K562 (cell line): ENCODE results near the gene CASKIN1. TPM values are rescaled to one million over a fixed set of nuclear protein-coding genes. Genes with fewer than 3 reads are reported as not detected.

ENCODE experiments used
- ARID4B ChIP-seq: sonication (generic); formaldehyde crosslinking; IDR thresholded peaks from 2 replicates; pipeline ENCODE4 v1.8.0; 2022; ENCODE audit warnings: mild to moderate bottlenecking, missing genetic modification reagents
- BRCA1 ChIP-seq, 2 experiments: fragments of 450-650 bp in 1 of 2; sonication (generic) in 1 of 2; formaldehyde crosslinking in 1 of 2; IDR thresholded peaks; 2 replicates each; pipeline versions ENCODE4 v1.5.0 to v1.6.1; 2017 to 2020; ENCODE audit warnings: mild to moderate bottlenecking in 1 of 2, missing genetic modification reagents in 1 of 2
- FOSL1 ChIP-seq: fragments of 200-800 bp; sonication (Bioruptor generic); conservative IDR thresholded peaks from 2 replicates; pipeline ENCODE4 v1.6.1; 2016; ENCODE audit warnings: missing genetic modification characterization, missing compliant biosample characterization
- FOXM1 ChIP-seq, 2 experiments: fragments of 450-650 bp in 1 of 2; sonication (generic) in 1 of 2; formaldehyde crosslinking in 1 of 2; IDR thresholded peaks; 2 replicates each; pipeline versions ENCODE4 v1.6.1 to v1.9.0; 2017 to 2022; ENCODE audit warnings: low read depth in 2 of 2, mild to moderate bottlenecking in 2 of 2, missing genetic modification reagents in 1 of 2, moderate library complexity in 1 of 2
- POU5F1 ChIP-seq: fragments of 150-350 bp; IDR thresholded peaks from 2 replicates; pipeline ENCODE4 v1.6.1; 2014; ENCODE audit warnings: borderline replicate concordance, low read length, low read depth, mild to moderate bottlenecking; ENCODE audit not compliant: partially characterized antibody
- SP2 ChIP-seq: IDR thresholded peaks from 2 replicates; pipeline ENCODE4 v1.6.1; 2011; ENCODE audit warnings: mild to moderate bottlenecking, low read depth, low read length, moderate library complexity; ENCODE audit not compliant: poor library complexity, severe bottlenecking; ENCODE audit errors: extremely low read depth
- XRCC4 ChIP-seq: IDR thresholded peaks from one replicate; pipeline ENCODE4 v1.6.1; 2011; ENCODE audit not compliant: insufficient read depth, insufficient read length; ENCODE audit errors: extremely low read depth
- ZNF263 ChIP-seq: sonication (generic); formaldehyde crosslinking; IDR thresholded peaks from 2 replicates; pipeline ENCODE4 v1.8.0; 2022; ENCODE audit warnings: mild to moderate bottlenecking, missing genetic modification reagents, borderline replicate concordance
- polyA plus RNA-seq, 8 experiments: library from polyadenylated mRNA; depleted of rRNA in 4 of 8; stranded (reverse) in 5 of 8; unstranded in 3 of 8; fragments of >200 nt; fragmentation: Nextera tagmentation in 2 of 8; fragmentation: Illumina TruSeq in 1 of 8; extraction: Ambion mirVana in 2 of 8; extraction: Trizol in 1 of 8; gene quantifications; 2 replicates each; pipeline versions ENCODE4 v1.2.1 to v1.2.3, GENCODE V29; 2011 to 2014; ENCODE audit warnings: inconsistent platforms in 1 of 8, missing spikeins in 1 of 8
- total RNA-seq, 7 experiments: library from RNA; depleted of rRNA in 6 of 7; stranded (reverse); fragments of >200 nt in 6 of 7; fragmentation: Illumina TruSeq in 2 of 7; extraction: Trizol in 2 of 7; gene quantifications; 2 replicates each; pipeline versions ENCODE4 v1.2.1 to v1.2.3, GENCODE V29; 2011 to 2021; ENCODE audit warnings: low replicate concordance in 1 of 7

CASKIN1 gene
- total and polyA plus RNA-seq, 9 of the 15 experiments (the other 6 are each of a cell fraction or from before 2014, with no cell fraction given) = 0.15 to 4.5 (median 1.5) TPM; not detected in 2

GRCh38 chr16:2226918-2227317 lies 30.5 kb upstream of the CASKIN1 start (continued):
- TF ChIP-seq ARID4B (CRISPR knock-in tag) (no peak), FOSL1 (tag) (no peak), ZNF263 (CRISPR knock-in tag) (no peak), BRCA1 (IDR thresholded peaks at IDR 0.05) (no peak), BRCA1 (CRISPR knock-in tag; IDR thresholded peaks at IDR 0.05) (no peak), SP2 (no peak), POU5F1 (no peak), XRCC4 (no peak), FOXM1 (IDR thresholded peaks at IDR 0.05; ENCODE audit: low read depth) (no peak), FOXM1 (CRISPR knock-in tag; IDR thresholded peaks at IDR 0.05; ENCODE audit: low read depth) (no peak)
